Panc1 (cell line): ENCODE results near the gene SIM2.

ENCODE experiments used
- POLR2AphosphoS5 ChIP-seq: IDR thresholded peaks from 2 replicates; pipeline ENCODE4 v1.6.1; 2012; ENCODE audit warnings: mild to moderate bottlenecking, low read depth, low read length, moderate library complexity
- TF ChIP-seq, protein P1 (sequence below): fragments of 450-650 bp; IDR thresholded peaks from 2 replicates; pipeline ENCODE4 v1.5.1; 2017; ENCODE audit warnings: mild to moderate bottlenecking

DNA sequence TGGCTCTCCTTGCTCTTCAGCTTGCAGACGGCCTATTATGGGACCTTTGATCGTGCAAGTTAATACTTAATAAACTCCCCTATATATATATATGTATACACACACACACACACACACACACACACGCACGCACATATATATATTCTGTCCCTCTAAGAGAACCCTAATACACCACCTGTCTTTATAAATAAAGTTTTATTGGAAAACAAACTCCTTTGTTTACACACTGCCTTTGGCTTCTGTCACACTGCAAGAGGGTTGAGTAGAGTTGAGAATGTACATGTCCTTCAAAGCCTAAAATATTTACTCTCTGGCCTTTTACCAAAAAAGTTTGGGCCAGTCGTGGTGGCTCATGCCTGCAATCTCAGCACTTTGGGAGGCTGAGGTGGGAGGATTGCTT lies 26.2 kb upstream of the SIM2 start:
- TF ChIP-seq, protein P1, sequence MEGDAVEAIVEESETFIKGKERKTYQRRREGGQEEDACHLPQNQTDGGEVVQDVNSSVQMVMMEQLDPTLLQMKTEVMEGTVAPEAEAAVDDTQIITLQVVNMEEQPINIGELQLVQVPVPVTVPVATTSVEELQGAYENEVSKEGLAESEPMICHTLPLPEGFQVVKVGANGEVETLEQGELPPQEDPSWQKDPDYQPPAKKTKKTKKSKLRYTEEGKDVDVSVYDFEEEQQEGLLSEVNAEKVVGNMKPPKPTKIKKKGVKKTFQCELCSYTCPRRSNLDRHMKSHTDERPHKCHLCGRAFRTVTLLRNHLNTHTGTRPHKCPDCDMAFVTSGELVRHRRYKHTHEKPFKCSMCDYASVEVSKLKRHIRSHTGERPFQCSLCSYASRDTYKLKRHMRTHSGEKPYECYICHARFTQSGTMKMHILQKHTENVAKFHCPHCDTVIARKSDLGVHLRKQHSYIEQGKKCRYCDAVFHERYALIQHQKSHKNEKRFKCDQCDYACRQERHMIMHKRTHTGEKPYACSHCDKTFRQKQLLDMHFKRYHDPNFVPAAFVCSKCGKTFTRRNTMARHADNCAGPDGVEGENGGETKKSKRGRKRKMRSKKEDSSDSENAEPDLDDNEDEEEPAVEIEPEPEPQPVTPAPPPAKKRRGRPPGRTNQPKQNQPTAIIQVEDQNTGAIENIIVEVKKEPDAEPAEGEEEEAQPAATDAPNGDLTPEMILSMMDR, result no peak
- TF ChIP-seq POLR2AphosphoS5, result no peak
